Ovary (tissue), 3 donors: Measurements from ENCODE around the gene SPSB3.

ENCODE experiments used
- CTCF ChIP-seq, 3 donors: fragments of 450-650 bp in 2 of 3; fragments of 200-600 bp in 1 of 3; IDR thresholded peaks; one replicate each; pipeline versions ENCODE4 v1.5.1 to v1.8.0; 2016 to 2022; ENCODE audit warnings: antibody characterized with exemption in 3 of 3, mild to moderate bottlenecking in 1 of 3
- EP300 ChIP-seq: sonication (generic); formaldehyde crosslinking; IDR thresholded peaks from one replicate; pipeline ENCODE4 v1.6.1; 2017; ENCODE audit warnings: antibody characterized with exemption
- POLR2A ChIP-seq: fragments of 450-650 bp; IDR thresholded peaks from one replicate; pipeline ENCODE4 v1.6.1; 2017; ENCODE audit warnings: antibody characterized with exemption, mild to moderate bottlenecking, moderate library complexity
- donor health status: DM: no; HTN: no; CAD: no.

DNA sequence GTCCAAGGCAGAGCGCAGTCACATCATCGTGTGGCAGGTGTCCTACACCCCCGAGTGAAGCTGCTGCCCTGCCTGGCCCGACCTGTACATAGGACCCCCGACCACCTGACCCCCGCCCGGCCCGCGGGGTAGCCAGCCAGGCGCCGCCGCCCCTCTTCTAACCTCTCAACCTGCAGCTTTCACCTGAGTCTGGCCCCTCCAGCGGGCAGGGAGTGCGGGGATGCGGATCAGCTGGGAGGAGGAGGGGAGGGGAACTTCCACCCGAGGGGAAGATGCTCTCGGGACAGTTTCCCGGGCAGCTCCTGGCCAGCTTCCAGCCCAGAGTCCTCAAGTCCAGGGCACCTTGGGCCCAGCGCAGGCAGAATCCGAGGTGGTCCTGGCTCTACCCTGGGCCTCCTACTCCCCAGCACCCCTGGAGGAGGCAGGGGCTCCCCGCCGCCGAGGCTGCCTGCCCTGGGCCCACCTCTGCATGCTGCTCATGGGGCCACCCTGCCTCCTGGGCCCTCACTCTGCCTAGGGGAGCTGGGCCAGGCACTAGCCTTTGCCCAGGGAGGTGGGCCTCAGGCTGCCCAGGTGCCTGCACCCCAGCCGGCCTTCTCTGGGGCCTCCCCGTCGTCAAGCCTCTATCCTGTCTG is 13.5 kb downstream of the SPSB3 start:
- TF ChIP-seq CTCF (IDR thresholded peaks at IDR 0.05) (no peak), POLR2A (no peak), EP300 (no peak)
